ENCODE results near the gene ABCC12. TPM values are rescaled to one million over a fixed set of nuclear protein-coding genes. Genes with fewer than 3 reads are reported as not detected.
A peak's percentile ranks its signal among the peaks of the same experiment; 100 is the strongest.

The ABCC12 gene
- total and polyA plus RNA-seq, 8 donors, result 0.13 to 0.18 TPM; not detected in 6

GRCh38 chr16:48118841-48119240 is 37.0 kb downstream of the ABCC12 start:
- no peak for DNase-seq
- TF ChIP-seq POLR2A (IDR thresholded peaks at IDR 0.05), result no peak
- no peak for TF ChIP-seq EP300 (IDR thresholded peaks at IDR 0.05)
- no peak for TF ChIP-seq POLR2AphosphoS5 (IDR thresholded peaks at IDR 0.05)
- no peak for TF ChIP-seq CTCF (IDR thresholded peaks at IDR 0.05)
- intact Hi-C loops (cut with DNase I; ENCODE audit: low total_unique reads), result no loop called here
- Histone ChIP-seq H3K27ac (no peak overlapping the region), H3K4me1 (no peaks in the 10 kb centered on the region), H3K27me3 (peaks cover 0 to 9% (median 0%) of the 10 kb centered on the region in 3 donors), H3K36me3 (no peaks in the 10 kb centered on the region), H3K9me3 (no peaks in the 10 kb centered on the region), H3K4me3 (no peak overlapping the region)
- 80 to 96% (median 91%) methylated on average over 2 of the region's 2 CpGs for WGBS, 5 donors

GRCh38 chr16:48117217-48118105 is 38.3 kb downstream of the ABCC12 start:
- no peaks in the 10 kb centered on the region for H3K9me3 ChIP-seq
- no peak overlapping the region for H3K27ac ChIP-seq
- H3K27me3 ChIP-seq, result peaks cover 0 to 9% (median 0%) of the 10 kb centered on the region in 3 donors
- no peak overlapping the region for H3K4me3 ChIP-seq
- H3K36me3 ChIP-seq, result no peaks in the 10 kb centered on the region
- peaks cover 0 to 8% (median 3%) of the 10 kb centered on the region in 4 donors for H3K4me1 ChIP-seq
- intact Hi-C loops (cut with DNase I; ENCODE audit: low total_unique reads), result no loop called here
- TF ChIP-seq CTCF (IDR thresholded peaks at IDR 0.05) (peak in 2 of 7 experiments; percentile 19 to 37), POLR2AphosphoS5 (IDR thresholded peaks at IDR 0.05) (no peak)
- peak in 1 of 2 donors; percentile 73 for DNase-seq
- WGBS, 5 donors, result 66 to 74% (median 71%) methylated on average over 17 to 22 of the region's 22 CpGs

- DNase-seq, result no peak
Observed at GRCh38 chr16:48115299-48115698, 40.5 kb downstream of the ABCC12 start.

GRCh38 chr16:48114410-48114809 is 41.4 kb downstream of the ABCC12 start:
- DNase-seq, result no peak
- TF ChIP-seq POLR2A (IDR thresholded peaks at IDR 0.05), result no peak
- no peak for TF ChIP-seq EP300 (IDR thresholded peaks at IDR 0.05)
- TF ChIP-seq POLR2AphosphoS5 (IDR thresholded peaks at IDR 0.05), result no peak
- TF ChIP-seq CTCF (IDR thresholded peaks at IDR 0.05), result no peak
- Histone ChIP-seq H3K27ac (no peak overlapping the region), H3K9me3 (no peaks in the 10 kb centered on the region), H3K36me3 (no peaks in the 10 kb centered on the region), H3K4me1 (peaks cover 0 to 8% (median 3%) of the 10 kb centered on the region in 4 donors), H3K27me3 (peaks cover 0 to 9% (median 0%) of the 10 kb centered on the region in 3 donors), H3K4me3 (no peak overlapping the region)
- intact Hi-C loops (cut with DNase I; ENCODE audit: low total_unique reads), result no loop called here
- 88 to 96% (median 90%) methylated on average over 6 to 7 of the region's 7 CpGs for WGBS, 5 donors

More at GRCh38 chr16:48115299-48115698, 40.5 kb downstream of the ABCC12 start:
- H3K36me3 ChIP-seq, result no peaks in the 10 kb centered on the region
- H3K27me3 ChIP-seq, result peaks cover 0 to 9% (median 0%) of the 10 kb centered on the region in 3 donors
- no peaks in the 10 kb centered on the region for H3K9me3 ChIP-seq
- TF ChIP-seq CTCF (IDR thresholded peaks at IDR 0.05), result no peak
- TF ChIP-seq EP300 (IDR thresholded peaks at IDR 0.05), result no peak
- TF ChIP-seq POLR2AphosphoS5 (IDR thresholded peaks at IDR 0.05), result no peak
- no peak for TF ChIP-seq POLR2A (IDR thresholded peaks at IDR 0.05)
- H3K4me1 ChIP-seq, result peaks cover 0 to 8% (median 3%) of the 10 kb centered on the region in 4 donors
- H3K4me3 ChIP-seq, result no peak overlapping the region
- 86 to 93% (median 92%) methylated on average over 13 to 14 of the region's 14 CpGs for WGBS, 5 donors
- intact Hi-C loops (cut with DNase I; ENCODE audit: low total_unique reads), result no loop called here
- H3K27ac ChIP-seq, result no peak overlapping the region

All from stomach (tissue), 9 donors.